IMR-90 (cell line): Measurements from ENCODE around the gene FSTL3. TPM values are rescaled to one million over a fixed set of nuclear protein-coding genes. Genes with fewer than 3 reads are reported as not detected.

Experiments used
- ATAC-seq: fragments of 200-7000 bp; cut with Tn5 transposase; 2 replicates; pipeline ENCODE4 v1.9.1; 2020; ENCODE audit warnings: low read depth, mild to moderate bottlenecking, moderate library complexity
- BruUV-seq: library from RNA; stranded (reverse); fragments of 400-500 nt; replicated peaks from 2 replicates; lab custom pipeline; 2021; lab: Mats Ljungman, UMichigan
- CTCF ChIA-PET: fragments of 300-600 bp; formaldehyde crosslinking; extraction: SDS; loops from one replicate; lab custom pipeline; 2021; ENCODE audit warnings: antibody characterized with exemption; lab: Yijun Ruan, JAX
- POLR2A ChIA-PET: fragments of 300-600 bp; sonication (Branson Sonifier 250); formaldehyde crosslinking; loops from one replicate; lab custom pipeline; 2022; ENCODE audit warnings: antibody characterized with exemption; ENCODE audit not compliant: unreplicated experiment; lab: Charles Lee
- DNase-seq: peaks from one replicate; pipeline ENCODE4 v3.0.0; 2013
- H2AFZ ChIP-seq: replicated peaks from 2 replicates; pipeline ENCODE3; 2013; ENCODE audit warnings: low read length, mild to moderate bottlenecking; ENCODE audit not compliant: poor library complexity
- H2AK5ac ChIP-seq: 2 replicates; pipeline ENCODE4 v1.6.1; 2013; ENCODE audit warnings: low read depth, low read length, inconsistent platforms
- H2AK9ac ChIP-seq: replicated peaks from 2 replicates; pipeline ENCODE3; 2013; ENCODE audit warnings: mild to moderate bottlenecking, low read depth, low read length, moderate library complexity; ENCODE audit not compliant: poor library complexity
- H2BK120ac ChIP-seq: 2 replicates; pipeline ENCODE4 v1.6.1; 2013; ENCODE audit warnings: low read depth, low read length, inconsistent platforms
- H2BK15ac ChIP-seq: 3 replicates; pipeline ENCODE4 v1.6.1; 2013; ENCODE audit warnings: low read depth, low read length, inconsistent platforms
- H2BK20ac ChIP-seq: 2 replicates; pipeline ENCODE4 v1.6.1; 2013; ENCODE audit warnings: low read depth, mild to moderate bottlenecking, inconsistent platforms, low read length, moderate library complexity
- H2BK5ac ChIP-seq: 2 replicates; pipeline ENCODE4 v1.6.1; 2013; ENCODE audit warnings: mild to moderate bottlenecking, low read depth, low read length, inconsistent platforms; ENCODE audit not compliant: poor library complexity, severe bottlenecking
- H3K14ac ChIP-seq: replicated peaks from 2 replicates; pipeline ENCODE4 v1.6.1; 2013; ENCODE audit warnings: low read depth, low read length, inconsistent platforms
- H3K18ac ChIP-seq: 2 replicates; pipeline ENCODE4 v1.6.1; 2013; ENCODE audit warnings: low read depth, low read length, control low read depth
- H3K23ac ChIP-seq: 2 replicates; pipeline ENCODE4 v1.6.1; 2013; ENCODE audit warnings: low read depth, low read length, inconsistent platforms
- H3K27ac ChIP-seq: 2 replicates; pipeline ENCODE4 v1.5.1; 2013; ENCODE audit warnings: mild to moderate bottlenecking, control low read depth, low read length; ENCODE audit not compliant: insufficient read depth
- H3K27me3 ChIP-seq: 2 replicates; pipeline ENCODE4 v1.6.1; 2013; ENCODE audit warnings: low read length; ENCODE audit not compliant: control insufficient read depth, insufficient read depth
- H3K36me3 ChIP-seq: 2 replicates; pipeline ENCODE4 v1.6.1; 2013; ENCODE audit warnings: low read length, mixed read lengths; ENCODE audit not compliant: control insufficient read depth, insufficient read depth
- H3K4ac ChIP-seq: 2 replicates; pipeline ENCODE4 v1.6.1; 2013; ENCODE audit warnings: low read depth, low read length, inconsistent platforms
- H3K4me1 ChIP-seq: 2 replicates; pipeline ENCODE4 v1.6.1; 2013; ENCODE audit warnings: low read length, mixed read lengths; ENCODE audit not compliant: control insufficient read depth, insufficient read depth
- H3K4me2 ChIP-seq: 2 replicates; pipeline ENCODE4 v1.6.1; 2013; ENCODE audit warnings: low read depth, mild to moderate bottlenecking, control low read depth, low read length, moderate library complexity
- H3K4me3 ChIP-seq: 2 replicates; pipeline ENCODE4 v1.5.1; 2013; ENCODE audit warnings: low read depth, mild to moderate bottlenecking, control low read depth, low read length, moderate library complexity; ENCODE audit not compliant: insufficient read depth
- H3K56ac ChIP-seq: 2 replicates; pipeline ENCODE4 v1.6.1; 2013; ENCODE audit warnings: low read length, inconsistent platforms; ENCODE audit not compliant: insufficient read depth; ENCODE audit errors: extremely low read depth
- H3K79me1 ChIP-seq, 2 experiments: 2 replicates each; pipeline ENCODE4 v1.6.1; 2013; ENCODE audit warnings: low read length in 2 of 2, inconsistent platforms in 1 of 2, low read depth in 1 of 2
- H3K9ac ChIP-seq: 2 replicates; pipeline ENCODE4 v1.6.1; 2013; ENCODE audit warnings: low read depth, low read length, control low read depth
- H3K9me1 ChIP-seq: 2 replicates; pipeline ENCODE4 v1.6.1; 2013; ENCODE audit warnings: low read length, inconsistent platforms; ENCODE audit not compliant: insufficient read depth
- H3K9me3 ChIP-seq: 2 replicates; pipeline ENCODE4 v1.6.1; 2013; ENCODE audit warnings: low read length; ENCODE audit not compliant: control insufficient read depth, insufficient read depth
- H4K20me1 ChIP-seq: 2 replicates; pipeline ENCODE4 v1.6.1; 2013; ENCODE audit warnings: low read length, inconsistent platforms; ENCODE audit not compliant: insufficient read depth
- H4K5ac ChIP-seq: 2 replicates; pipeline ENCODE4 v1.6.1; 2013; ENCODE audit warnings: mild to moderate bottlenecking, low read depth, low read length, control low read depth
- H4K8ac ChIP-seq, 2 experiments: 2 replicates each; pipeline ENCODE4 v1.6.1; 2013; ENCODE audit warnings: low read depth in 2 of 2, low read length in 2 of 2, control low read depth in 1 of 2, inconsistent platforms in 1 of 2
- H4K91ac ChIP-seq: 2 replicates; pipeline ENCODE4 v1.6.1; 2013; ENCODE audit warnings: low read depth, low read length, inconsistent platforms; ENCODE audit not compliant: insufficient read depth
- CHD1 ChIP-seq: IDR thresholded peaks from 2 replicates; pipeline ENCODE4 v1.6.1; 2012; ENCODE audit warnings: low read depth, low read length, improper control_type of control experiment
- MXI1 ChIP-seq: IDR thresholded peaks from 2 replicates; pipeline ENCODE4 v1.6.1; 2012; ENCODE audit warnings: low read depth, mild to moderate bottlenecking, low read length, moderate library complexity, borderline replicate concordance
- NFE2L2 ChIP-seq: fragments of 150-350 bp; IDR thresholded peaks from 2 replicates; pipeline ENCODE4 v1.6.1; 2016; ENCODE audit warnings: low read depth, mild to moderate bottlenecking, low read length
- RCOR1 ChIP-seq: IDR thresholded peaks from 2 replicates; pipeline ENCODE4 v1.6.1; 2012; ENCODE audit warnings: mild to moderate bottlenecking, low read length, improper control_type of control experiment; ENCODE audit not compliant: insufficient replicate concordance
- RFX5 ChIP-seq: IDR thresholded peaks from 2 replicates; pipeline ENCODE4 v1.8.0; 2012; ENCODE audit warnings: low read depth, mild to moderate bottlenecking, low read length, moderate library complexity
- SMC3 ChIP-seq: fragments of 150-350 bp; IDR thresholded peaks from 2 replicates; pipeline ENCODE4 v1.6.1; 2016; ENCODE audit warnings: low read depth, mild to moderate bottlenecking, antibody characterized with exemption, low read length, moderate library complexity
- WGBS, 2 experiments: methylation state at CpG; one replicate each; pipeline versions ENCODE4 v1.1.5 to v1.1.7; 2013; ENCODE audit warnings: missing lambda C conversion rate in 2 of 2; ENCODE audit not compliant: insufficient read length in 1 of 2; ENCODE audit errors: extremely low coverage in 2 of 2; 5-methylcytosine and 5-hydroxymethylcytosine counted together
- dilution Hi-C: fragments of 300-500 bp; cut with HindIII; formaldehyde crosslinking; loops from one replicate; pipeline ENCODE4 v1.14.3; 2018; ENCODE audit warnings: low sequenced_read_pairs; ENCODE audit not compliant: unreplicated experiment
- in situ Hi-C: fragments of 300-500 bp; cut with MboI; formaldehyde crosslinking; loops from 3 replicates; pipeline ENCODE4 v1.14.3; 2019; ENCODE audit warnings: low sequenced_read_pairs, inconsistent platforms, mixed read lengths
- intact Hi-C: fragments of 100-400 bp; cut with micrococcal nuclease; formaldehyde crosslinking; loops from 2 replicates; pipeline ENCODE4 v1.10.0; 2022
- polyA plus RNA-seq, 3 experiments: library from polyadenylated mRNA; depleted of rRNA; stranded (reverse); fragments of >200 nt; gene quantifications; 2 replicates each; pipeline ENCODE4 v1.2.3, GENCODE V29; 2012; ENCODE audit warnings: low replicate concordance in 1 of 3
- total RNA-seq: library from RNA; depleted of rRNA; stranded (reverse); fragments of >200 nt; gene quantifications from 2 replicates; pipeline ENCODE4 v1.2.3, GENCODE V29; 2012
- TF ChIP-seq, protein P1 (sequence below): conservative IDR thresholded peaks from 2 replicates; pipeline ENCODE4 v1.5.1; 2012; ENCODE audit warnings: mild to moderate bottlenecking, low read depth, low read length, improper control_type of control experiment

FSTL3 gene
- total and polyA plus RNA-seq, 2 of the 4 experiments (the other 2 are of a cell fraction), result 32.3 to 76.9 TPM

DNA sequence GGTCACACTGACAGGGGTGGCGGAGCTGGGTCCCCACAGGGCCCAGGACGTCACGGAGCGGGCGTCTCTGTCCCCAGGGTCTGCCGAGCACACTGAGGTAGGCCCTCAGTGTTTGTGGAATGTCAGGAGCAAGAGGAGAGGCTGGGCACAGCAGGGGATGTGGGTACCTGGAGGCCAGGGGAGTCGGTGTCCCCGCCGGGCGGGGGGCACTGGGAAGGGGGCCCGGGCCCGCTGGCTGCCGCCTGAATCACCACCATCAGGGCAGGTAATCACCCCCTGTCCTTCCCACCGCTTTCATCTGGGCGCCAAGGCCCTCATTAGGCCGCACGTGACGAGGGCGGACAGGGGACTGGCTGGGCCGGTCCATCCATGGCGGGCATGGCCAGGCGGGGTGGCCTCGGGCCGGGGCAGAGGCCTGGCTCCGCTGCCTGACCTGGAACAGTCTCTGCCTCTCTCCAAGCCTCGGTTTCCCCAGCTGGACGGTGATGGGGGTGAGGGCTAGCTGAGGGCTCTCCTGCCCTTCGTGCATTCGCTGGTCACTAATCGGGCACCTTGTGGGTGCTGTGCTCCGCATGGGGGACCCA lies 35.5 kb upstream of the FSTL3 start:
- Histone ChIP-seq H3K4ac (no peak overlapping the region), H2BK20ac (no peak overlapping the region), H2BK120ac (no peak overlapping the region), H3K4me2 (no peak overlapping the region), H2BK15ac (no peak overlapping the region), H4K20me1 (no peaks in the 10 kb centered on the region; the same call in 1 of the 2 replicates), H3K9me3 (no peaks in the 10 kb centered on the region), H3K14ac (no peak overlapping the region), H3K79me1 (no peaks in the 10 kb centered on the region; a peak in 1 of 4 replicates), H2AK5ac (no peak overlapping the region), H2AK9ac (no peak overlapping the region), H3K36me3 (peaks cover 8% of the 10 kb centered on the region), H4K5ac (no peak overlapping the region), H3K4me1 (peaks cover 3% of the 10 kb centered on the region), H2AFZ (no peak overlapping the region), H4K91ac (no peak overlapping the region), H2BK5ac (no peak overlapping the region), H3K9ac (no peak overlapping the region), H3K18ac (no peak overlapping the region), H3K4me3 (no peak overlapping the region), H3K23ac (no peak overlapping the region), H3K9me1 (no peaks in the 10 kb centered on the region), H4K8ac (no peak overlapping the region), H3K56ac (no peak overlapping the region), H3K27ac (no peak overlapping the region), H3K27me3 (no peaks in the 10 kb centered on the region)
- CTCF ChIA-PET, result no interaction called here
- TF ChIP-seq, protein P1, sequence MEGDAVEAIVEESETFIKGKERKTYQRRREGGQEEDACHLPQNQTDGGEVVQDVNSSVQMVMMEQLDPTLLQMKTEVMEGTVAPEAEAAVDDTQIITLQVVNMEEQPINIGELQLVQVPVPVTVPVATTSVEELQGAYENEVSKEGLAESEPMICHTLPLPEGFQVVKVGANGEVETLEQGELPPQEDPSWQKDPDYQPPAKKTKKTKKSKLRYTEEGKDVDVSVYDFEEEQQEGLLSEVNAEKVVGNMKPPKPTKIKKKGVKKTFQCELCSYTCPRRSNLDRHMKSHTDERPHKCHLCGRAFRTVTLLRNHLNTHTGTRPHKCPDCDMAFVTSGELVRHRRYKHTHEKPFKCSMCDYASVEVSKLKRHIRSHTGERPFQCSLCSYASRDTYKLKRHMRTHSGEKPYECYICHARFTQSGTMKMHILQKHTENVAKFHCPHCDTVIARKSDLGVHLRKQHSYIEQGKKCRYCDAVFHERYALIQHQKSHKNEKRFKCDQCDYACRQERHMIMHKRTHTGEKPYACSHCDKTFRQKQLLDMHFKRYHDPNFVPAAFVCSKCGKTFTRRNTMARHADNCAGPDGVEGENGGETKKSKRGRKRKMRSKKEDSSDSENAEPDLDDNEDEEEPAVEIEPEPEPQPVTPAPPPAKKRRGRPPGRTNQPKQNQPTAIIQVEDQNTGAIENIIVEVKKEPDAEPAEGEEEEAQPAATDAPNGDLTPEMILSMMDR, result no peak
- TF ChIP-seq RCOR1 (no peak), MXI1 (no peak), SMC3 (no peak), NFE2L2 (no peak), RFX5 (no peak), CHD1 (no peak)
- POLR2A ChIA-PET, result no interaction called here
- intact Hi-C loops (no loop called here), in situ Hi-C loops (no loop called here), dilution Hi-C loops (no loop called here)
- no TSS peak for BruUV-seq
- ATAC-seq, result no peak
- DNase-seq, result no peak
- 98% methylated on average over 9 of the region's 31 CpGs; no CpG with 5 or more reads in 1 of the 2 experiments for WGBS, 2 experiments
